Measurements from ENCODE around the gene FHIT.

DNA sequence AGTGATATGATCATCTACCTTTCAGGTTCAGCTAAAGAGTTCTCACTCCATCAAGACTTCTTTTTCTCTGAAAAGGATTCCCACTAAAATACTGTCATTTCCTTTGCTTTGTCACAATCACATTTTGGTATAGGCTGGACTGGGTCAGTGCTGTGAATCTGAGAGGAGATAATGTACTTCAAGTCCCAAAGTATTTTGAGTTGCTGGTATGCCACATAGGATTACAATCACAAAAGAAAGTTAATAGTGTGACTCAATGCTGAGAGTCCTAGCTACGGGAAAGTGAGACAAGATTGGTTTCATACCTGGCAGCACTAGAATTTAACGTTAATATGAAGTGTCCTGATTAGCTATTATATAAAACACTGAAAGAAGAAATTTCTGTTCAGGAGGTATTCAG, 1073.5 kb downstream of the FHIT start:
- TF ChIP-seq, protein P1, sequence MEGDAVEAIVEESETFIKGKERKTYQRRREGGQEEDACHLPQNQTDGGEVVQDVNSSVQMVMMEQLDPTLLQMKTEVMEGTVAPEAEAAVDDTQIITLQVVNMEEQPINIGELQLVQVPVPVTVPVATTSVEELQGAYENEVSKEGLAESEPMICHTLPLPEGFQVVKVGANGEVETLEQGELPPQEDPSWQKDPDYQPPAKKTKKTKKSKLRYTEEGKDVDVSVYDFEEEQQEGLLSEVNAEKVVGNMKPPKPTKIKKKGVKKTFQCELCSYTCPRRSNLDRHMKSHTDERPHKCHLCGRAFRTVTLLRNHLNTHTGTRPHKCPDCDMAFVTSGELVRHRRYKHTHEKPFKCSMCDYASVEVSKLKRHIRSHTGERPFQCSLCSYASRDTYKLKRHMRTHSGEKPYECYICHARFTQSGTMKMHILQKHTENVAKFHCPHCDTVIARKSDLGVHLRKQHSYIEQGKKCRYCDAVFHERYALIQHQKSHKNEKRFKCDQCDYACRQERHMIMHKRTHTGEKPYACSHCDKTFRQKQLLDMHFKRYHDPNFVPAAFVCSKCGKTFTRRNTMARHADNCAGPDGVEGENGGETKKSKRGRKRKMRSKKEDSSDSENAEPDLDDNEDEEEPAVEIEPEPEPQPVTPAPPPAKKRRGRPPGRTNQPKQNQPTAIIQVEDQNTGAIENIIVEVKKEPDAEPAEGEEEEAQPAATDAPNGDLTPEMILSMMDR (IDR thresholded peaks at IDR 0.05): no peak
- no peak for TF ChIP-seq EZH2phosphoT487 (IDR thresholded peaks at IDR 0.05)
- TF ChIP-seq EZH2 (IDR thresholded peaks at IDR 0.05): no peak

Measured in neural progenitor cell (in vitro differentiated cells).